Stomach (tissue), 9 donors: Measurements from ENCODE around the gene TMEM41B. TPM values are rescaled to one million over a fixed set of nuclear protein-coding genes. Genes with fewer than 3 reads are reported as not detected.
"Not testable (repeated sequence)": the region's sequence is repeated elsewhere in the genome, so short reads cannot be mapped to it uniquely, and the experiment has no call there.

Experiments used
- DNase-seq, 2 donors: peaks; one replicate each; pipeline versions ENCODE4 v3.0.0 to v3.0.0-alpha.2; 2013 to 2019
- H3K27ac ChIP-seq, 5 donors: fragments of 200-600 bp in 4 of 5; sonication (generic) in 4 of 5; one replicate each; pipeline ENCODE4 v1.5.1; 2013 to 2019; ENCODE audit warnings: mild to moderate bottlenecking in 1 of 5, moderate library complexity in 1 of 5
- H3K27me3 ChIP-seq, 3 donors: fragments of 200-600 bp; sonication (generic); one replicate each; pipeline ENCODE4 v1.5.1; 2017 to 2019; ENCODE audit warnings: mixed run types in 1 of 3
- H3K36me3 ChIP-seq, 4 donors: fragments of 200-600 bp; sonication (generic); 1 replicate in 3 of 4; 2 replicates in 1 of 4; pipeline ENCODE4 v1.5.1; 2016 to 2019
- H3K4me1 ChIP-seq, 4 donors: fragments of 200-600 bp; sonication (generic); one replicate each; pipeline ENCODE4 v1.5.1; 2016 to 2019
- H3K4me3 ChIP-seq, 4 donors: fragments of 200-600 bp; sonication (generic) in 3 of 4; one replicate each; pipeline ENCODE4 v1.5.1; 2016 to 2019; ENCODE audit warnings: mild to moderate bottlenecking in 1 of 4
- H3K9me3 ChIP-seq, 4 donors: fragments of 200-600 bp; sonication (generic); one replicate each; pipeline ENCODE4 v1.5.1; 2016 to 2019
- EP300 ChIP-seq: sonication (generic); formaldehyde crosslinking; IDR thresholded peaks from one replicate; pipeline ENCODE4 v1.6.1; 2017; ENCODE audit warnings: antibody characterized with exemption
- POLR2A ChIP-seq, 4 donors: fragments of 450-650 bp; IDR thresholded peaks; one replicate each; pipeline ENCODE4 v1.6.1; 2016; ENCODE audit warnings: antibody characterized with exemption in 4 of 4, control low read depth in 2 of 4, mild to moderate bottlenecking in 1 of 4, moderate library complexity in 1 of 4
- POLR2AphosphoS5 ChIP-seq, 3 donors: sonication (generic); formaldehyde crosslinking; IDR thresholded peaks; one replicate each; pipeline ENCODE4 v1.6.1; 2016; ENCODE audit warnings: antibody characterized with exemption in 3 of 3
- WGBS, 5 donors: extraction: QIAGEN DNeasy Blood & Tissue Kit in 3 of 5; methylation state at CpG; one replicate each; pipeline versions ENCODE4 v1.1.5 to v1.1.7; 2013 to 2018; 5-methylcytosine and 5-hydroxymethylcytosine counted together
- intact Hi-C: fragments of 100-400 bp; cut with DNase I; formaldehyde crosslinking; loops from one replicate; pipeline ENCODE4 v1.15.1; 2023; ENCODE audit warnings: low total_unique reads
- polyA plus RNA-seq, 3 donors: library from polyadenylated mRNA; stranded (reverse); fragments of 200-250 nt; gene quantifications; one replicate each; pipeline ENCODE4 v1.2.3, GENCODE V29; 2013
- total RNA-seq, 5 donors: library from RNA; depleted of rRNA; stranded (reverse); fragments of >200 nt; gene quantifications; one replicate each; pipeline versions ENCODE4 v1.1.0 to v1.2.3, GENCODE V29; 2014 to 2016
- TF ChIP-seq, protein P1 (sequence below), 7 experiments: fragments of 450-650 bp in 4 of 7; fragments of 200-600 bp in 3 of 7; sonication (generic) in 3 of 7; IDR thresholded peaks; one replicate each; pipeline ENCODE4 v1.5.1; 2016 to 2019; ENCODE audit warnings: antibody characterized with exemption in 7 of 7, control low read depth in 2 of 7, mild to moderate bottlenecking in 1 of 7
- donor health status: healthy with polysubstance abuse.
- donor health status: Bipolar disorder and iron deficiency.
- donor health status: healthy.

Gene TMEM41B
- total and polyA plus RNA-seq, 8 donors: 4.1 to 80.4 (median 11.9) TPM

DNA sequence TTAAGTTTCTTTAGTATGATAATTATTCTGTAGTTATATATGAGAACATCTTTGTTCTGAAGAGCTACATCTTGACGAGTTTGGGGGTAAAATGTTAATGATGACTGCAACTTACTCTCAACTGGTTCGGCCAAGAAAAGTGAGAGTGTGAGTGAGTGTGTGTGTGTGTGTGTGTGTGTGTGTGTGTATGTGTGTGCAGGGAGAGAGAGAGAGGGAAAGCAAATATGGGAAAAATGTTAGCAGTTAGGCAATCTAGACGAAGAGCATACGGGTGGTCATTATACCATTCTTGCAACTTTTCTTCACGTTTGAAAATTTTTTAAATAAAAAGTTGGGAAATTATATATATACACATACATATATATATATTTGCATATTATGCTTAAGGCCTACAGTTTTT is 18.3 kb upstream of the TMEM41B start:
- WGBS, 5 donors: 71 to 84% (median 74%) methylated on average over 5 of the region's 5 CpGs
- DNase-seq: no peak
- Histone ChIP-seq H3K4me1 (no peaks in the 10 kb centered on the region), H3K9me3 (no peaks in the 10 kb centered on the region), H3K36me3 (no peaks in the 10 kb centered on the region), H3K4me3 (no peak overlapping the region), H3K27ac (no peak overlapping the region), H3K27me3 (no peaks in the 10 kb centered on the region)
- TF ChIP-seq EP300 (no peak), POLR2A (IDR thresholded peaks at IDR 0.05) (no peak), POLR2AphosphoS5 (IDR thresholded peaks at IDR 0.05) (no peak)
- TF ChIP-seq, protein P1, sequence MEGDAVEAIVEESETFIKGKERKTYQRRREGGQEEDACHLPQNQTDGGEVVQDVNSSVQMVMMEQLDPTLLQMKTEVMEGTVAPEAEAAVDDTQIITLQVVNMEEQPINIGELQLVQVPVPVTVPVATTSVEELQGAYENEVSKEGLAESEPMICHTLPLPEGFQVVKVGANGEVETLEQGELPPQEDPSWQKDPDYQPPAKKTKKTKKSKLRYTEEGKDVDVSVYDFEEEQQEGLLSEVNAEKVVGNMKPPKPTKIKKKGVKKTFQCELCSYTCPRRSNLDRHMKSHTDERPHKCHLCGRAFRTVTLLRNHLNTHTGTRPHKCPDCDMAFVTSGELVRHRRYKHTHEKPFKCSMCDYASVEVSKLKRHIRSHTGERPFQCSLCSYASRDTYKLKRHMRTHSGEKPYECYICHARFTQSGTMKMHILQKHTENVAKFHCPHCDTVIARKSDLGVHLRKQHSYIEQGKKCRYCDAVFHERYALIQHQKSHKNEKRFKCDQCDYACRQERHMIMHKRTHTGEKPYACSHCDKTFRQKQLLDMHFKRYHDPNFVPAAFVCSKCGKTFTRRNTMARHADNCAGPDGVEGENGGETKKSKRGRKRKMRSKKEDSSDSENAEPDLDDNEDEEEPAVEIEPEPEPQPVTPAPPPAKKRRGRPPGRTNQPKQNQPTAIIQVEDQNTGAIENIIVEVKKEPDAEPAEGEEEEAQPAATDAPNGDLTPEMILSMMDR (IDR thresholded peaks at IDR 0.05): no peak
- intact Hi-C loops: no loop called here

GRCh38 chr11:9330387-9331384 is 16.3 kb upstream of the TMEM41B start:
- no peaks in the 10 kb centered on the region for H3K9me3 ChIP-seq
- no peak overlapping the region for H3K4me3 ChIP-seq
- no peaks in the 10 kb centered on the region for H3K27me3 ChIP-seq
- WGBS, 5 donors: 80 to 91% (median 89%) methylated on average over 10 of the region's 10 CpGs
- no peaks in the 10 kb centered on the region for H3K36me3 ChIP-seq
- intact Hi-C loops: no loop called here
- no peak overlapping the region for H3K27ac ChIP-seq
- TF ChIP-seq, protein P1 (IDR thresholded peaks at IDR 0.05): no peak
- no peak for TF ChIP-seq POLR2A (IDR thresholded peaks at IDR 0.05)
- no peak for TF ChIP-seq EP300
- TF ChIP-seq POLR2AphosphoS5 (IDR thresholded peaks at IDR 0.05): no peak
- no peaks in the 10 kb centered on the region for H3K4me1 ChIP-seq
- no peak for DNase-seq

- peaks cover 3 to 18% (median 6%) of the 10 kb centered on the region in 4 donors for H3K4me1 ChIP-seq
- H3K4me3 ChIP-seq: no peak overlapping the region
- H3K9me3 ChIP-seq: no peaks in the 10 kb centered on the region
- no peaks in the 10 kb centered on the region for H3K36me3 ChIP-seq
- H3K27ac ChIP-seq: no peak overlapping the region
- TF ChIP-seq, protein P1 (IDR thresholded peaks at IDR 0.05): no peak
- TF ChIP-seq POLR2A (IDR thresholded peaks at IDR 0.05) (no peak), EP300 (no peak), POLR2AphosphoS5 (IDR thresholded peaks at IDR 0.05) (no peak)
- DNase-seq: no peak
- peaks cover 0 to 11% (median 0%) of the 10 kb centered on the region in 3 donors for H3K27me3 ChIP-seq
- WGBS, 5 donors: 89 to 96% (median 94%) methylated on average over 3 of the region's 3 CpGs
- intact Hi-C loops: no loop called here
Observed at GRCh38 chr11:9320047-9320446, 5.7 kb upstream of the TMEM41B start.

GRCh38 chr11:9319377-9320001 is 5.1 kb upstream of the TMEM41B start:
- H3K9me3 ChIP-seq, H3K4me3 ChIP-seq, intact Hi-C loops, H3K36me3 ChIP-seq: not testable (repeated sequence)
- peaks cover 5 to 20% (median 9%) of the 10 kb centered on the region in 4 donors for H3K4me1 ChIP-seq
- H3K27me3 ChIP-seq: peaks cover 0 to 11% (median 0%) of the 10 kb centered on the region in 3 donors
- peak in 1 of 2 donors; percentile 58 for DNase-seq
- 79 to 87% (median 86%) methylated on average over 4 of the region's 4 CpGs for WGBS, 5 donors
- H3K27ac ChIP-seq: peak overlapping the region in 1 of 5 donors; percentile 31

DNA sequence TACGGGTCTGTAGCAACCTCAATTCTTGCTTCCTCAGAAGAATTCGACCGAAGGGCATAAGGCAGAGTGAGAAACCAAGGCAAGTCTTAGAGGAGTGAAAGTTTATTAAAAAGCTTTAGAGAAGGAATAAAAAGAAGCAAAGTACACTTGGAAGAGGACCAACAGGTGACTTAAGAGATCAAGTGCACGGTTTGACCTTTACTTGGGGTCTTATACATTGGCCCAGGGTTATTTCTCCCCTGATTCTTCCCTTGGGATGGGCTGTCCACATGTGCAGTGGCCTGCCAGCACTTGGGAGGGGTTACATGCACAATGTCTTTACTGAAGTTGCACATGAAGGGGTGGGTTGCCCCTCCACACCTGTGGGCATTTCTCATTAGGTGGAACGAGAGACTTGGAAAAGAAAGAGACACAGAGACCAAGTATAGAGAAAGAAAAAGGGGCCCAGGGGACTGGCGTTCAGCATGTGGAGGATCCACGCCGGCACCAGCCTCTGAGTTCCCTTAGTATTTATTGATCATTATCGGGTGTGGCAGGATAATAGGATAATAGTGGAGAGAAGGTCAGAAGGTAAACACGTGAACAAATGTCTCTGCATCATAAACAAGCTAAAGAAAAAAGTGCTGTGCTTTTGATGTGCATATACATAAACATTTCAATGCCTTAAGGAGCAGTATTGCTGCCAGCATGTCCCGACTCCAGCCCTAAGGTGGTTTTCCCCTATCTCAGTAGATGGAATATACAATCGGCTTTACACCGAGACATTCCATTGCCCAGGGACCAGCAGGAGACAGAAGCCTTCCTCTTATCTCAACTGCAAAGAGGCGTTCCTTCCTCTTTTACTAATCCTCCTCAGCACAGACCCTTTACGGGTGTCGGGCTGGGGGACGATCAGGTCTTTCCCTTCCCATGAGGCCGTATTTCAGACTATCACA is 4.3 kb upstream of the TMEM41B start:
- intact Hi-C loops: not testable (repeated sequence)
- peaks cover 0 to 11% (median 0%) of the 10 kb centered on the region in 3 donors for H3K27me3 ChIP-seq

More for the DNA sequence above, 4.3 kb upstream of the TMEM41B start:
- WGBS, 5 donors: 32 to 45% (median 40%) methylated on average over 15 to 18 of the region's 18 CpGs
- Histone ChIP-seq H3K27ac (peak overlapping the region in 2 of 5 donors; percentile 7 to 31), H3K4me1 (peaks cover 6 to 22% (median 10%) of the 10 kb centered on the region in 4 donors)
- DNase-seq: peak in 1 of 2 donors; percentile 20
- H3K9me3 ChIP-seq, H3K4me3 ChIP-seq, H3K36me3 ChIP-seq: not testable (repeated sequence)
